Activated T-cell treated with anti-CD3 and anti-CD28 coated beads, Interleukin-2, amount 50 U/mL, for 48 hours (primary cell): ENCODE results near the gene CMYA5.
"Not testable (repeated sequence)": the region's sequence is repeated elsewhere in the genome, so short reads cannot be mapped to it uniquely, and the experiment has no call there.

Source experiments
- DNase-seq, 2 experiments: peaks; one replicate each; pipeline ENCODE4 v3.0.0-alpha.2; 2020

The CMYA5 gene

GRCh38 chr5:79704553-79704952 is 14.9 kb downstream of the CMYA5 start:
- no peak for DNase-seq

GRCh38 chr5:79705632-79706031 is 16.0 kb downstream of the CMYA5 start:
- no peak for DNase-seq

- DNase-seq = not testable (repeated sequence)
Measured at GRCh38 chr5:79706317-79706716, 16.7 kb downstream of the CMYA5 start.

GRCh38 chr5:79707535-79707934 is 17.9 kb downstream of the CMYA5 start:
- DNase-seq = no peak

DNA sequence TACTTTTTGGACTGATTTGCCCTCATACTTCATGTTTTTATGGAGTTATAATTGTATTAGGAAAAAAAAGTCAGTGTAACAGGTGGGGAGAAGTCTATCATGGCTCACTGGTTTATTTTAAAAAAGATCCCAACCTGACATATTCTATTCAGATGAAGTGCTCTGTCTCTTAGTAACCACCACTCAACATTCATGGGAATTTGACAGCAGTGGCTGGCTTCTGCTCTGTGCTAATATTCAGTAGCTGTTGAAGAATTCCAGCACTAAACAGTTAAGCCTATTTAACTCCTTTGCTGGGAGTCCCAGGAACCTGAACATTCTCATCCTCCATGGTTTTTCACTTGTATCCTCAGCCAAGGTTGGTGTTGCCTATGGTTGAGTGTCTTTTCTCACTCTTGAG is 23.1 kb downstream of the CMYA5 start:
- no peak for DNase-seq

GRCh38 chr5:79713727-79714126 is 24.1 kb downstream of the CMYA5 start:
- no peak for DNase-seq

DNA sequence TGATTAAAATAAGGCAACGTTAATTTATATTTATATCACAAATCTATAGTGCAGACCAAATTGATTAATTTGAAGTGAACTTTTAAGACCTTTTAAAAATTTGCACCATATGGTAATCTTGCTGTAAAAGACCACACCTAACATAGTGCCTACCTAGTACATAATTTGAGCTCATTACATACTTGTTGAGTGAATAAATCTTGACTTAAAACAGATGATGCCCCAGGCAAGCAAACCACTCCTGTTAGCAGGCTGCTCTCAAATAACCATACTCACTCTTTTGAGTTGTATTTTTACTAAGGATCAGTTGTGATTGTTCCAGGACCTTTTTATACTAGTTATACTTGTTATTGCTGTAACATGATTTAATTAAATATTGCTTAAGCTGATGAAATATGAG is 27.2 kb downstream of the CMYA5 start:
- no peak for DNase-seq

GRCh38 chr5:79720096-79720495 is 30.5 kb downstream of the CMYA5 start:
- DNase-seq = no peak

DNA sequence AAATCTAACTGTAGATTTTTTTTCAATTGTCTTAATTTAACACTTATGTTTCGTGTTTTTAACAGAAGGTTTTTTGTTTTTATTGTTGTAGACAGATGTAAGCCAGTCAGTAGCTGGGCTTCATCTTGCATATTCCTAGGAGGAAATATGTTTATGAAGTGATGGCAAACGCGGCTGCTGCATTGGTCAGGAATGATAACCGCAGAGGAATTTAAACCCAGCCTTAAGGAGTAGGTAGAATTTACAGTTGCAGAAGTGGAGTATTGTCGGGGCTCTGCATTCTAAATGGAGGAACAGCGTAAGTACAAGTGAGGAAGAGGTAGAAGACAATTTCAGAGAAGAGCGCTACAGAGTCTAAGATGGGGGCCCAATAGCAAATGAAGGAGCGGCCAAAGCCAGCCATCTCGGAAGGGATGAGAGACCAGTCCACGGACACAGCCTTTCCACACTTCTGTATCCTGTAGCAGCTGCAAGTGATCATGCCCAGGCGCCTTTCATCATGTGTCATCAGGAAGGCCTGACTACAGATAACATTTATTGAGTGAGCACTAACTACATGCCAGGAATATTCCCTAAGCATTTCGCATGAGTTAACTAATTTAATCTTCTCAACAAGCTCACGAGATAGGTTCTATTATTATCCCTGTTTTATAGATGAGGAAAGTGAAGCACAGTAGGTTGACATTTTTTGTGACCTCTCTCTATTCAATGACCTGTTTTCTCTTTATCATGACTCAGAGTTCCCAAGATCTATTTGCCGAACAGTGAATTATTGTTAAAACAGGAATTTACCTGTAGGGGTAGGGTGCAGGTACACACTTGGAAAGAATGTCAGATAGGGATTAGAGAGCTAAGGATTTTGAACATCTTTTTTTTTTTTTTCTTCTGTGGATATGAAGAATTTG is 38.1 kb downstream of the CMYA5 start:
- no peak for DNase-seq

GRCh38 chr5:79728396-79728795 is 38.8 kb downstream of the CMYA5 start:
- DNase-seq = no peak

- no peak for DNase-seq
Measured at GRCh38 chr5:79729679-79730078, 40.0 kb downstream of the CMYA5 start.

DNA sequence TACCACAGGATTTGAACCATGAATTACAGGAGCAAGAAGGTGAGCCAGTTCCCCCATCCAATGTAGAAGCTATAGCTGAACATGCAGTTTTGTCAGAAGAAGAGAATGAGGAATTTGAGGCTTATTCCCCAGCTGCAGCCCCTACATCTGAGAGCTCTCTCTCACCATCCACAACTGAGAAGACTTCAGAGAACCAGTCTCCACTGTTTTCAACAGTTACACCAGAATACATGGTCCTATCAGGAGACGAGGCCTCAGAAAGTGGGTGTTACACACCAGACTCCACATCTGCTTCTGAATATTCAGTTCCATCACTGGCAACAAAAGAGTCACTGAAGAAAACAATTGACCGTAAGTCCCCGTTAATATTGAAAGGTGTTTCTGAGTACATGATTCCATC is 40.9 kb downstream of the CMYA5 start:
- DNase-seq = no peak

GRCh38 chr5:79731775-79732174 is 42.1 kb downstream of the CMYA5 start:
- no peak for DNase-seq

DNA sequence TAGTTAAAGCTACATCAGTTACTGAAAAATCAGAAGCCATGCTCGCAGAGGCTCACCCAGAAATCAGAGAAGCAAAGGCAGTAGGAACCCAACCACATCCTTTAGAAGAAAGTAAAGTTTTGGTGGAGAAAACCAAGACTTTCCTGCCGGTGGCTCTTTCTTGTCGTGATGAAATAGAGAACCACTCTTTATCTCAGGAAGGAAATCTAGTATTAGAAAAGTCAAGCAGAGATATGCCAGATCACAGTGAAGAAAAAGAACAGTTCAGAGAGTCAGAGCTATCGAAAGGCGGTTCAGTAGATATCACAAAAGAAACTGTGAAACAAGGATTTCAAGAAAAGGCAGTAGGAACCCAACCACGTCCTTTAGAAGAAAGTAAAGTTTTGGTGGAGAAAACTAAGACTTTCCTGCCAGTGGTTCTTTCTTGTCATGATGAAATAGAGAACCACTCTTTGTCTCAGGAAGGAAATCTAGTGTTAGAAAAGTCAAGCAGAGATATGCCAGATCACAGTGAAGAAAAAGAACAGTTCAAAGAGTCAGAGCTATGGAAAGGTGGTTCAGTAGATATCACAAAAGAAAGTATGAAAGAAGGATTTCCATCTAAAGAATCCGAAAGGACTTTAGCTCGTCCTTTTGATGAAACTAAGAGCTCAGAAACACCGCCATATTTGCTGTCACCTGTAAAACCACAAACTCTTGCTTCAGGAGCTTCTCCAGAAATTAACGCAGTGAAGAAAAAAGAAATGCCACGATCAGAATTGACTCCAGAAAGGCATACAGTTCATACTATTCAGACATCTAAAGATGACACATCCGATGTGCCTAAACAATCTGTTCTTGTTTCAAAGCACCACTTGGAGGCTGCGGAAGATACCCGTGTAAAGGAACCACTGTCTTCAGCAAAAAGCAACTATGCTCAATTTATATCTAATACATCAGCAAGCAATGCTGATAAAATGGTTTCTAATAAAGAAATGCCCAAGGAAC is 47.2 kb downstream of the CMYA5 start:
- DNase-seq = peak in 1 of 2 experiments; percentile 19

- no peak for DNase-seq
Measured at GRCh38 chr5:79738349-79738748, 48.7 kb downstream of the CMYA5 start.

GRCh38 chr5:79742549-79743136 is 53.0 kb downstream of the CMYA5 start:
- no peak for DNase-seq

- DNase-seq = no peak
Measured at GRCh38 chr5:79743846-79744605, 54.4 kb downstream of the CMYA5 start.

DNA sequence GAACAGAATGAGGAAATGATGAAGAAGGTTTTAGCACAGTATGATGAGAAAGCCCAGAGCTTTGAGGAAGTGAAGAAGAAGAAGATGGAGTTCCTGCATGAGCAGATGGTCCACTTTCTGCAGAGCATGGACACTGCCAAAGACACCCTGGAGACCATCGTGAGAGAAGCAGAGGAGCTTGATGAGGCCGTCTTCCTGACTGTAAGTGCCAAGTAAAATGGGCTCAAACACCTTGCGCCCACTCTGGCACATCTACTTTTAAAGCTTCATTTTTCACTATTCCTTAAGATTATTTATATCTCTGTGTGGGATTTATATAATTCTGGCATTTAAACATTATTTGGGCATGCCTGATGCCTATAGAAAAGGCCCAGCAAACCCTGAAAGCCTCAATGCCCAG is 55.6 kb downstream of the CMYA5 start:
- no peak for DNase-seq

DNA sequence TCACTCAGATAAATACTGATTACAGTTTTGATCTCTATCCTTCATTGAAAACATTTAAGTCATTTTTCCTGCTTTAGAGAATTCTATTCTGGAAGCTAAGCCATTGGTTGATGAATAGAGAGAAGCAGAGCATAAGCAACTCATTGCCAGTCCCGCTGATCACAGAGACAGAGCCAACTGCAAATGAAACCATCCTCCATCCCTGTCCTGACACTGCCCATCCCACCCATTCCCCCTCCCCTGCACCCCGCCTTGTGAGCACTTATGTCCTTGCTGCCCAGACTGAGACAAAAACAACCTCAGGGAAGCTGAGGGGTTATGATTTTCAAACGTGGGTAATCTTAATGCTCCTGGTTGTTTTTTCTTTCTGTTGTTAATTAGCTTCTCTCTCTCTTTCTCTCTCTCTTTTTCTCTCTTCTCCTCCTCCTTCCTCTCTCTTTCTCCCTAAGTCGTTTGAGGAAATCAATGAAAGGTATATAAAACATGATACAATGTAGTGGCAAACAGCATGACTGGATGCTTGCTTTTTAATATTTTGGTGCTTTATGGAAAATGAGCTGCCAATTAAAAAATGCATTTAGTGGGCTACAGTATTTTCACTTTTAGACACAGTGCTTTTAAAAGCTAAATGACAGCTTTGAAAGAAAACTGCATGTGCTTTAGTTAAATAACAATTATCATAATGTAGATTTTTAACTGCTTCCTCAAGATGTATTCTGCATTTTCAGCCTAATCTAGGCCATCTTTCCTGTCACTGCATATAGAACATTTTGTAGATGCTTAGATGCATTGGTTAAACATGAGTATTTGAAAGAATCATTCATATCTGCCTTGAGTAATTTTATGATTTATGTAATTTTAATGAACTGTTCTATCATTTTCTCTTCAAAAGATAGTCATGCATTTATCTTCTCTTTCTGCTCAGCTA is 57.3 kb downstream of the CMYA5 start:
- no peak for DNase-seq

DNA sequence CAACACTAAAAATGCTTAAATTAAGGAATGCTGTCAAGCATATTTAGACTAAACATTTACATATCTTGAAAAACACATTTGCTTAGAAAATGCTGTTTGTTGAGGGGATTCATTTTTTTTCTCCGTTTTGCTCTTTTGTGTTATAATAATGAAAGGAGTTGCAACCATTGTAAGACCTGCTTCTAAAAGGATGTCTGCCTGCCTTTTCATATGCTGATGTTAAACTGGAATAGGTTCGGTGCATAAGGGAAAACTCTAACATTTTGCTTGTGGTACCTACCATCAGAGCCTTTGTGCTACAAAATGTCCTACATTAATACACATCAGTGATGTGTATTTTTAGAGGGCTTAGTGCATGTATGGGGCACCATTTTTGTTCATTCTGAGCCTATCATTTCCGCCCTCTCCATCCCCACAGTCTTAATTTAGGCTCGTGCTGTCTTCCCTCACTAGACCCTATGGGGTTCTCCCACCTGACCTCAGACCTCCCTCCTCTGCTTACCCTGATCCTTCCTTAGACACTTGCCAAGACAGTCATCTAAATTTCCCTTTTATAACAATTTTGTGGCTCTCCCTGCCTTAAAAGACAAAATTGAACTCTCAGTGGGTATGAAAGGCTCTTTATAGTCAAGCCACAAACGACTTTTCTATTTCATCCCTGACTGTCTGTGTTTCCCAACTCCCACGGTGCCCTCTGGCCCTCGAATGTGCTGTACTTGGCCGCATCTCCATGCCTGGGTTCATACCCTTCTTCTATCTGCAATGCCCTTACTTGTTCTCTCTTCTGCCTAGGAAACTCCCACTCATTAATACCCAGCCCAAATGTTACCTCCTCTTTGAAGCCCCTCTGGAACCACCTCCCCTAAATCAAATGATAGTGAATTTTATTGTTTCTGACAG is 61.2 kb downstream of the CMYA5 start:
- no peak for DNase-seq
